Measurements from ENCODE around the gene CAMK2A. TPM values are rescaled to one million over a fixed set of nuclear protein-coding genes. Genes with fewer than 3 reads are reported as not detected.

The CAMK2A gene
- total RNA-seq, 2 donors from 2014 or later: 0.05 to 0.61 TPM

DNA sequence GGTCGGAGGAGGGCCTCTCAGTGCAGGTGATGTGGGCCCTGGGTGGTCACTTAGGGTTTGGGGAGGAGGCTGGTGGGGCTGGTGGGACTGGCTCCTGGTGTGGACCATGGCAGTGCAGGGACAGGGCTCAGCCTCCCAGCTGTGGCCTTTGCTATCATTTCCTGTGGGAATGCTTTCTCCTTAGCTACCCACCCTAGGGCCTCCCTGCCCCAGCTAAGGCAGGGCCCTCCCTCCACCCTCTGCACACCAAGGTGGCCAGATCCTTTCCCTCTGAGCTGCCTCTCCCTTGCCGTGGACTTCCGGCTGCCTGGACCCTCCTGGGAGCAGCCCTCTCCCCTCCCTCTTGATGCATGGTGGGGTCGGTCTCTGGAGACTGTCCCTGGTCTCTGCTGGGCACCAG lies 35.9 kb upstream of the CAMK2A start:
- Histone ChIP-seq H3K27ac (no peak overlapping the region), H3K9ac (ENCODE audit: low read depth in 2 of 2, low read length in 2 of 2) (no peak overlapping the region), H3K9me3 (no peaks in the 10 kb centered on the region), H3K4me3 (no peak overlapping the region), H3K36me3 (no peaks in the 10 kb centered on the region), H3K4me1 (no peaks in the 10 kb centered on the region), H3K27me3 (no peaks in the 10 kb centered on the region)
- DNase-seq: no peak
- TF ChIP-seq, protein P1, sequence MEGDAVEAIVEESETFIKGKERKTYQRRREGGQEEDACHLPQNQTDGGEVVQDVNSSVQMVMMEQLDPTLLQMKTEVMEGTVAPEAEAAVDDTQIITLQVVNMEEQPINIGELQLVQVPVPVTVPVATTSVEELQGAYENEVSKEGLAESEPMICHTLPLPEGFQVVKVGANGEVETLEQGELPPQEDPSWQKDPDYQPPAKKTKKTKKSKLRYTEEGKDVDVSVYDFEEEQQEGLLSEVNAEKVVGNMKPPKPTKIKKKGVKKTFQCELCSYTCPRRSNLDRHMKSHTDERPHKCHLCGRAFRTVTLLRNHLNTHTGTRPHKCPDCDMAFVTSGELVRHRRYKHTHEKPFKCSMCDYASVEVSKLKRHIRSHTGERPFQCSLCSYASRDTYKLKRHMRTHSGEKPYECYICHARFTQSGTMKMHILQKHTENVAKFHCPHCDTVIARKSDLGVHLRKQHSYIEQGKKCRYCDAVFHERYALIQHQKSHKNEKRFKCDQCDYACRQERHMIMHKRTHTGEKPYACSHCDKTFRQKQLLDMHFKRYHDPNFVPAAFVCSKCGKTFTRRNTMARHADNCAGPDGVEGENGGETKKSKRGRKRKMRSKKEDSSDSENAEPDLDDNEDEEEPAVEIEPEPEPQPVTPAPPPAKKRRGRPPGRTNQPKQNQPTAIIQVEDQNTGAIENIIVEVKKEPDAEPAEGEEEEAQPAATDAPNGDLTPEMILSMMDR (IDR thresholded peaks at IDR 0.05): no peak
- intact Hi-C loops (cut with DNase I): no loop called here

DNA sequence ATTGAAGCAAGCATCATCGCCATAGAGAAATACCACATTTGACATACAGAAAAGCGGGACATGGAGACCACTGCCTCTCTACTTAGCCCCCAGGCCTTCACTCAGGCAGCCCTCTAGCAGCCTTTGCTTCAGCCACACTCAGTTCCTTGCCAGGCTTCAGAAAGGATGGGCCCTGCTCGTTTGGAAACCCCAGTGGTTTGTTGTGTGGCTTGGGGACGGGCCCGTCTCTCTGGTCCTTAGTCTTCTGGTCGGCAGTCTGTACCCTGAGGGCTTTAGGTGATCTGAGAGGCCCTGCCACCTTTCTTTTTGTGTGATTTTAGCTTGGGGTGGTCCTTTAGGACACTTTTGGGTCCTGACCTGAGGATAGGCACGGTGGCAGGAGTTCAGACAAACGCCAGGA lies 34.2 kb upstream of the CAMK2A start:
- intact Hi-C loops (cut with DNase I): no loop called here

DNA sequence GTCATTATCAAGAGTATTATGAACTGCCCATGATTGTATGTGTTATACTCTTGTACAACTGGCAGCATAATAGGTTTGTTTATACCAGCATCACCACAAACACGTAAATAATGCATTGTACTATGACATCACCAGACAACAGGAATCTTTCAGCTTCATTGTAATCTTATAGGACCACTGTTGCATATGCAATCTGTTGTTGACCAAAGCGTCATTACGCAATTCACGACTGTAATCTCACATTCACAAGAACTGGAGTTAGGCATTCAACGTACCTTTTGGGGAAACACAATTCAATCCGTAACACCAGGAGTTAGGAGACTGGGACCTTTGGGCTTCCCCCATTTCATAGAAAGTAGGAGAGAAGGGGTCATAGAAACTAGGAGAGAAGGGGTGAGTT lies 33.5 kb upstream of the CAMK2A start:
- Histone ChIP-seq H3K4me3 (no peak overlapping the region), H3K9me3 (no peaks in the 10 kb centered on the region), H3K27me3 (no peaks in the 10 kb centered on the region), H3K4me1 (no peaks in the 10 kb centered on the region), H3K9ac (ENCODE audit: low read depth in 2 of 2, low read length in 2 of 2) (no peak overlapping the region), H3K36me3 (no peaks in the 10 kb centered on the region), H3K27ac (no peak overlapping the region)
- intact Hi-C loops (cut with DNase I): no loop called here
- TF ChIP-seq, protein P1 (IDR thresholded peaks at IDR 0.05): no peak
- DNase-seq: no peak

More for the DNA sequence above, 34.2 kb upstream of the CAMK2A start:
- H3K36me3 ChIP-seq: no peaks in the 10 kb centered on the region
- no peaks in the 10 kb centered on the region for H3K9me3 ChIP-seq
- H3K4me3 ChIP-seq: no peak overlapping the region
- DNase-seq: no peak
- TF ChIP-seq, protein P1 (IDR thresholded peaks at IDR 0.05): no peak
- no peak overlapping the region for H3K9ac ChIP-seq (ENCODE audit: low read depth in 2 of 2, low read length in 2 of 2)
- H3K4me1 ChIP-seq: no peaks in the 10 kb centered on the region
- H3K27ac ChIP-seq: no peak overlapping the region
- H3K27me3 ChIP-seq: no peaks in the 10 kb centered on the region

DNA sequence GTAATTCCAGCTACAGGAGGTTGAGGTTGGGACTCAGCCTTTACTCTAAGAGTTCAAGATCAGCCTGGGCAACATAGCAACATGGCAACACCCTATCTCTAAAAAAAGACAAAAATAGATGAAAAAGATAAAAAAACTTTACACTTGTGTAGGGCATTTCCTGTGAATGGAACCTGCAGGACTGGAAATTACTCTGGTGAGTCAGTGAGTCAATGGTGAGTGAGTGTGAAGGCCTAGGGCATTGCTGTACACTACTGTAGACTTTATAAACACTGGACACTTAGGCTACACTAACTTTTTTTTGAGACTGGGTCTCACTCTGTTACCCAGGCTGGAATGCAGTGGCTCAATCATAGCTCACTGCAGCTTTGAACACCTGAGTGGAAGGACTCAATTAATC lies 32.6 kb upstream of the CAMK2A start:
- Histone ChIP-seq H3K36me3 (no peaks in the 10 kb centered on the region), H3K4me1 (no peaks in the 10 kb centered on the region), H3K4me3 (no peak overlapping the region), H3K27me3 (no peaks in the 10 kb centered on the region), H3K27ac (no peak overlapping the region), H3K9me3 (no peaks in the 10 kb centered on the region), H3K9ac (ENCODE audit: low read depth in 2 of 2, low read length in 2 of 2) (no peak overlapping the region)
- TF ChIP-seq, protein P1 (IDR thresholded peaks at IDR 0.05): no peak
- intact Hi-C loops (cut with DNase I): no loop called here
- no peak for DNase-seq

GRCh38 chr5:150321784-150322183 lies 32.2 kb upstream of the CAMK2A start:
- no peak overlapping the region for H3K27ac ChIP-seq
- no peak overlapping the region for H3K4me3 ChIP-seq
- TF ChIP-seq, protein P1 (IDR thresholded peaks at IDR 0.05): no peak
- intact Hi-C loops (cut with DNase I): no loop called here
- no peak overlapping the region for H3K9ac ChIP-seq (ENCODE audit: low read depth in 2 of 2, low read length in 2 of 2)
- no peaks in the 10 kb centered on the region for H3K4me1 ChIP-seq
- no peaks in the 10 kb centered on the region for H3K36me3 ChIP-seq
- H3K27me3 ChIP-seq: no peaks in the 10 kb centered on the region
- no peak for DNase-seq
- H3K9me3 ChIP-seq: no peaks in the 10 kb centered on the region

- no peak overlapping the region for H3K4me3 ChIP-seq
These were observed 31.6 kb upstream of the CAMK2A start for GRCh38 chr5:150321211-150321610.

More at GRCh38 chr5:150321211-150321610, 31.6 kb upstream of the CAMK2A start:
- intact Hi-C loops (cut with DNase I): no loop called here
- Histone ChIP-seq H3K36me3 (no peaks in the 10 kb centered on the region), H3K9me3 (no peaks in the 10 kb centered on the region), H3K27me3 (no peaks in the 10 kb centered on the region), H3K9ac (ENCODE audit: low read depth in 2 of 2, low read length in 2 of 2) (no peak overlapping the region), H3K27ac (no peak overlapping the region), H3K4me1 (no peaks in the 10 kb centered on the region)
- no peak for DNase-seq
- TF ChIP-seq, protein P1 (IDR thresholded peaks at IDR 0.05): no peak

All from colonic mucosa (tissue), 4 donors.